GM21529 (cell line): ENCODE results near the gene IQCK.
"Not testable (repeated sequence)": the region's sequence is repeated elsewhere in the genome, so short reads cannot be mapped to it uniquely, and the experiment has no call there.

ENCODE experiments used
- ATAC-seq: cut with Tn5 transposase; IDR thresholded peaks from one replicate; pipeline ENCODE4 v1.9.1; 2021; ENCODE audit not compliant: unreplicated experiment

Gene IQCK

DNA sequence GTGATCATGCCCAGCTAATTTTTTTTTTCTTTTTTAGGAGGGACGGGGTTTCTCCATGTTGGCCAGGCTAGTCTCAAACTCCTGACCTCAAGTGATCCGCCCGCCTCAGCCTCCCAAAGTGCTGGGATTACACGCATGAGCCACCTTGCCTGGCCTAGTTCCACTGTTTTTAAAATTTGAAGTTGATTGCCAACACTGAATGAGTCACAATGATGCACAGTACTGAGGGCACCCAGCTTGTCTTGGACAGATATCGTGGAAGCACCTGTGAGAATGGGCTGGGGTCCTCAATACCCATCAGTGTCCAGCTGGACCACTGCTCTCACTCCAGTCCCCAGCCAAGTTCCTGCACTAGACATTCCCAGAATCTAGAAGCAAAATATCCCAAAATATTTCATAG is 2.5 kb upstream of the IQCK start:
- ATAC-seq, result no peak

DNA sequence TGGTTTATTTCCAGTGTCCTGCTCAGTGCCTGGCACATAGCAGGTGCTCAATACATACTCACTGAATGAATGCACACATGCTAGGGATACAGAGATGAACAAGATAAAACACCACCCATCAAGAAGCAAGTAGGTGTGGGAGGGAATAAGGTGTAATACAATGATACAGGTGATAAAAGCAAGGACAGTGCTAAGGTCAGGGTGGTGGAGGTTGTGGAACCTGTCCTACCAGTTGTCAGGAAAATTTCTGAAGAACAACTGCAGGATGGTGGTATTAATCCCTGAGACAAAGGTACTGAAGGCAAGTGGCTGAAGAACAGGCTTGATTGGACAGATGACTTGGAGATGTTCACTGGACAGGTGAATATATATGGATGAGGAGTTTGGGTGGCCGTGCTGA is 1.9 kb upstream of the IQCK start:
- ATAC-seq, result no peak

- not testable (repeated sequence) for ATAC-seq
Measured at GRCh38 chr16:19716728-19717127, 1.3 kb upstream of the IQCK start.

DNA sequence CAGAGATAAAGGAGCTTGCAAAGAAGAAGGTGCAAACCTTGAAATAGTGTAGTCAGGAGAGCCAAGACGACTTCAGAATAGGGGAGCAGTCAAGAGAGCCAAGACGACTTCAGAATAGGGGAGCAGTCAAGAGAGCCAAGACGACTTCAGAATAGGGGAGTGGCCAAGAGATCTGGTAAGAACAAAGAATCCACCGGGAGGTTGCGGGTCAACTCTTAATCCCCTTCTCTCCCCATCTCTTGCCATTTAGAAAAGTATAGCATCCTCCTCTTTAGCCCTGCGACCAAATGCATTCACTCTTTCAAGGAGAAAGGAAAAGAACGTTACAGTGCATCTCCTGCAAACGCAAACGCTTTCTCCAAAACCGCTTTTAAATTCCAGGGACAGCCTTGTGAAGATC is 757 bp upstream of the IQCK start:
- ATAC-seq, result no peak

- no peak for ATAC-seq
Measured at GRCh38 chr16:19718624-19718965, 524 bp downstream of the IQCK start.

GRCh38 chr16:19722269-19722952 is 4.3 kb downstream of the IQCK start:
- ATAC-seq, result no peak

DNA sequence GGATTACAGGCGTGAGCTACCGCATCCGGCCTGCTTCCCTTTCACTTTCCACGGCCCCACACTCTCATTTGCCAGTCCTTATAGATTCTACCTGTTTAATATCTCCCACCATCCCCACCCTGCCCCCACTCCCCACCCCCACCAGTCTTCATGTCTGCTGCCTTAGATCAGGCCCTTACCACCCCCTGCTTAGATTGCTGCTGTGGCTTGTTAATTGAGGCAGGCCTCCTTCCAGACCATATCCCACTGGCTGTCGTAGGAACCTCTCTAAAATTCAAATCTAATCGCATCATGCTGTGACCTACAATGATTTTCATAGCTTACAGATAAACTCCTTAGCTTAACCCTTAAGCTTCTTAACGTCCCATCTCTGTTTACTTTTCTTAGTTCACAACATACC is 4.9 kb downstream of the IQCK start:
- ATAC-seq, result no peak

DNA sequence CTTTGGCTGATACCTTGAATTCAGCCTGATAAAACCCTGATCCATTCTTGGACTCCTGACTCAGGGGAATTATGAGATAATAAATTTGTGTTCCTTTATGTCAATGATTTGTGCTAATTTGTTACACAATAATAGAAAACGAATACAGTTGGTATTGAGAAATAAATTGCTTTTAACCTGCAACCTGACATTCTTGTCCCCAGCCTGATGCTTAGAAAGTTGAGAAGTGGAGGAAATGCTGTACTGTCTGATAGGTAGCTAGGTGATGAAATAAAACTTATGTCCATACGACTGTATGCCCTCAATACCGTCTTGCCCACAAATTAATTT is 10.5 kb downstream of the IQCK start:
- no peak for ATAC-seq

DNA sequence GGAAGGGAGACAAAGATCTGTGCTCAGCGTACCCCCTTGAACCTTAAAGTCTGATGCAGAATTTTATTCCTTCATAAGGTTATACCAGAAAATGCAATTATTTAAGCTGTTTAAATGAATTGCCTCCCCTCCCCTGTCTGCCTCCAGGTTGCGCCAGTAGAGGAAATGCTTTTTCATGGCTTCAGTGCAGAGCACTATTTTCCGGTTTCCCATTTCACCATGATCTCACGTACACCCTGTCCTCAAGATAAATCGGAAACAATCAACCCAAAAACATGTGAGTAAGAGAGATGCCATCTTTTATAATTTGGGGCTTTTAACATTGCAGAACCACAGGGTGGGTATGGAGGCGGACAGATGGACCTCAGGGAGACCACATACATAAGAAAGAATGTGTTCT is 15.5 kb downstream of the IQCK start:
- ATAC-seq, result no peak

DNA sequence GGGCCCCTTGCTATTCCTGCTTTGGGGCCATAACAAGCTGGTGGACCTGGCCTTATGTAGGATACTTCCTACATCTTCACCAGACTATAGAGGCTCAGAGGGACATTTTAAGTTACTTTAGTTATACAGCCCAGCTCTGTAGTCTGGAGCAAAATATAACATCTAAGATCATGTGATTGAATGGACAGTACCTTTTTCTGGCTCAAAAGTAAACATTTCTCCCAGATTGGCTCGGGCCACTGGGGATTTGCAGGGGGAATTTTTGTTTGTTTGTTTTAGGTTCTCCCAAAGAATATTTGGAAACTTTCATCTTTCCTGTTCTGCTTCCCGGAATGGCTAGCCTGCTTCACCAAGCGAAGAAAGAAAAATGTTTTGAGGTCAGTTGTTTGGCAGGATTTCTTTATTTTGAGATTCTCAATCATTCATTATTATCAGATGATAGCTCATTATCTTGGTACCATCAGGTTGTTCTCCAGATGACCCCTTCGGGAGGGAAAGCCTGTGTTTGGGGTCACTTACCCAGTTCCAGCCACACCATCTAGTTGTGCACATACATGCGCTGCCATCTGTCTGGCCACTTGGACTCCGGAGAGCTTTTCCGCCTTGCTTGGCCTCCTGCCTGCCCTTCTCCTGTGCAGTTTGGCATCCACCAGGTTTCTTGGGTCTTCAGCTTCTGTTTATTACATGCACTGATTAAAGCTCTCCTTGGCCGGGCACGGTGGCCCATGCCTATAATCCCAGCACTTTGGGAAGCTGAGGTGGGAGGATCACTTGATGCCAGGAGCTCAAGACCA is 17.2 kb downstream of the IQCK start:
- no peak for ATAC-seq

- no peak for ATAC-seq
Measured at GRCh38 chr16:19737306-19738038, 19.4 kb downstream of the IQCK start.

DNA sequence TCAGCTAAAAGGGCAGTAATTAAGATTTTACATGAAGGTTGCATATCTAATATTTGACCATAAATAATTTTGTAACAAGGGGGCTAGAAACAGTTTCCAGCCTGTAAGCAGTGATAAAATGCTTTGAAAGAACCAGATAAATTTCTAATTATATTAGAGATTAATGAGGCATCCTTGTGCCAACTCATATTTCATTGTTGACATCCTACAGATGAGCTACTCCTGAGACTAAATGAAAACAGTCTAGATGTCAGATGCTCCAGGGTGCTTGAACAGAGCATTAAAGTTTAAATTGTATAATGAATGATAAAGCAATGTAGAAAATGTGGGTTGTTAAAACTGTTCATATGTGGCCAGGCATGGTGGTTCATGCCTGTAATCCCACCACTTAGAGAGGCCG is 23.3 kb downstream of the IQCK start:
- ATAC-seq, result no peak

GRCh38 chr16:19743816-19744159 is 25.7 kb downstream of the IQCK start:
- ATAC-seq, result no peak

DNA sequence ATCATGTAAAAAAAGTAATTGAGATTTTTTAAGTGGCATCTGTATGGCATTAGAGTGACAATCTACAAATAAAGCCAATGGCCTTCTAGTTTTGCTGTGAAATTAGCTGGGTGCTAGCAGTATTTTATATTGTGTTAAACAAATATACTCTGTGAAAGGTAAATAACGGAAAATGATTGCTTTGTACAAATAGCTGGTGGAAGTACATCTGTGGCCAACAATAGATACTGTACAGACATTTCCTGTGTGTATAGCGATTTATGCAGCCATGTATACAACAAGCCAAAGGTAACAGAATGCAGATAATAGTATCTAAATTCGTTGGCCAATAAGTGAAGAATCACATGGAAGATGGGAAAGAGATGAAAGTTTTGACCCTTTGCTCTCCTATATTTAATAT is 26.6 kb downstream of the IQCK start:
- ATAC-seq, result no peak

DNA sequence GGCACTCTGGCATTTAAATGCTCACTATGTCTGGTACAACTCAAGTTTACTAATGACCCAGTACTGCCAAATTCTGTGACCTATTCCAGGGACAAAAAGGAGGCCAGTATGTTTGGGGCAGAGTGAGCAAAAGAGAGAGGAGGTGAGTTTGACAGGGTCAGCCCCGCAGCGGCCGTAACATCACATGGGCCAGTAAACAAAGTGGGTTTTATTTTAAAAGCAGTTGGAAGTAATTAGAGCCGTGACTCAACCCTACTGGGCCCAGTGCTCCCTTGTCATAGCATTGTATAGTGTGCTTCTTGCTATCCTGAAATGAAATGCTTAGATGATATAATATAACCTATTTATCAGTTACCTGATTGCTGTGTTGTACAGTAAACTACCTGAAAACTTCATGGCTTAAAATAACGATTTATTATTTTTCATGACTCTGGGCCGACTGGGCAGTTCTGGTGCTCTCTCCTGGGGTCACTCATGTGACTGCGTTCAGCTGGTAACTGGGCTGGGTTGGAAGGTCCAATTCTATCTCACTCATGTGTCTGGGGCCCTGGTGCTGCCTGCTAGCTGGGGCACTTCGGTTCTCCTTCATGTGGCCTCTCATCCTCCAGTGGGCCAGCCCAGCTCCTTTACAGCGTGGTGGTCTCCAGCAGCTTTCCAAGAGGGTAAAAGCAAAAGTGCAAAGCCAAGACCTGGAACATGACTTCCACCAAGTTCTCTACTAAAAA is 27.4 kb downstream of the IQCK start:
- ATAC-seq, result no peak

DNA sequence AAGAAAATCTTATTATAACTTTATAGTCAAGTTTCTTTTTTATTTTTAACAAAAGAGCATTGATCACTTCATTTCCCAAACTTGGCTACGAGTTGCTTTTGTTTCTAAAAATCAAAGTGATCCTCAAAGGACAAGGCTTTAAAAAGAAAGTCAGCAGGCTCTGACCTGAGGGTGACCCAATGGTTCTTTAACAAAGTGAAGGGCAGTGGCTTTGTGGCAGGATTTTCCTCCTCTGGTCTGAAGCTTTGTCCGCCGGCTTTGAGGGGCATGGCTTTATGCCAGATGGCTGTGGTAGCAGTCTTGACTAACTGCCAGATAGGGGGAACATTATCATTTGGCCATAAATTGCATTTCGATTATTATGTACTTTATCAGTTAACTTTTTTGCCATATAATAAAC is 28.5 kb downstream of the IQCK start:
- no peak for ATAC-seq

DNA sequence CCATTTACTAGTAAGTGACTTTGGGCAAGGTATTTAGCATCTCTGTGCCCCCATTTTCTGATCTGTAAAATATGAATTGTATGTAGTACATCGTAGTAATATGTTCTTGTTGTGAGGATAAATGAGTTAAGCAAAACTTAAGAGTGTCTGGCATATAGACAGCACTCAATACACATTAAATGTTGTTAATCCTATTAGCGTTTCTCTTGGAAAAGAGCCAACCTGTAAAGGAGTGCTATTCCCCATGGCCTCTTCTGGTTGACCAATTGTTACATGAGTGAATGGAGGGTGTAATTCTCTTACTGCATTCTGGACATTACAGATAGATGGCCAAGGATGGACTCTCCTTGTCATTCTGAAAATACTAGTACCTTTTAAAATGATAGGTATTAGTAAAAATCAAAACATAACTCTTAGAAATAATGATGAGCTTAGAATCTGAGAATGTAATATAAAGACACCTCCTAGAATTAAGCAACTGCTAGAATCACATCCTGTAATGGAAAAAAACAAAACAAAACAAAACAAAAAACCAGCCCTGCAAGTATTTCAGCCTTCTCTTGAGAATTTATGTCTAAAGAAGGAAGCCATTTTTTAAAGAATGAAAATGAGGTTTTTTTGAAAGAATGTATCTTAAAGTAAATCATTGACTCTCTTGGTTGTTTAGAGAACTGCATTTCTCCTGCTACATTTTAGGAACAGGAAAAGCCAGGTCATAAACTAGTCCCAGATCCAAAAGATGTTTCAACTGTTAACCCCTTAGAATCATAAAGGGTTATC is 30.5 kb downstream of the IQCK start:
- no peak for ATAC-seq

- ATAC-seq, result no peak
Measured at GRCh38 chr16:19749571-19750080, 31.6 kb downstream of the IQCK start.

GRCh38 chr16:19751478-19752385 is 33.7 kb downstream of the IQCK start:
- no peak for ATAC-seq
